ENCODE measurements around the gene CRYBA4.

Gene CRYBA4

DNA sequence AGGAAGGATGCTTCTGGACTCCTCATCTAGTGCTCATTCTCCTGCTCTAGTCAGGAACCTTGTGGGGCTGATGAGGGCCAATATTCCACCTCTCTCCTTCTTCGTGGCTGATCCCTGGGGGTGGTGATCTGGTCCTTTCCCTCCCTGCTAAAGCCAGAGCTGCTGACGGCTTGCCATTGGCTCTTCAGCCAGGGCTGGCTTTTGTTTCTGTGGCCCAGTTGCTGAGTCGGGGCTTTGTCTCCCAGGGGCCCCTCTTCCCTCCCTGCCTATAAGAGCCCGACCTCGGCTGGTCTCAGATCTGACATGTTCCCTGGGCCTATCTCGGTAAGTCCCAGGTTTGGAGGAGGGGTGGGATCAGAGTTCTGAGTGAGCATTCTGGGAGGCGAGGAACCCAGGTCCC, at the start of gene CRYBA4:
Gene CRYBA4 (plus strand): TSS at position 301 of the 400 bp plus-strand sequence. CDS start 634 bp downstream, outside the sequence.
- Histone ChIP-seq H4K20me1 (ENCODE audit: insufficient read depth, low read length) (no peaks in the 10 kb centered on the region), H2AFZ (ENCODE audit: low read depth, low read length) (no peak within 1 kb of the TSS), H3K36me3 (ENCODE audit: insufficient read depth, low read length) (no peaks in the 10 kb centered on the region), H3K9me3 (ENCODE audit: insufficient read depth, low read length, severe bottlenecking) (no peaks in the 10 kb centered on the region), H3K4me1 (ENCODE audit: insufficient read depth, low read length) (no peaks in the 10 kb centered on the region), H3K27ac (ENCODE audit: low read length) (no peak within 1 kb of the TSS), H3K4me2 (ENCODE audit: insufficient read depth, low read length) (no peak within 1 kb of the TSS), H3K27me3 (ENCODE audit: insufficient read depth, low read length, poor library complexity) (no peaks in the 10 kb centered on the region), H3K4me3 (ENCODE audit: low read depth in 1 of 2, low read length in 2 of 2) (no peak within 1 kb of the TSS), H3K79me2 (ENCODE audit: insufficient read depth, low read length) (no peaks in the 10 kb centered on the region), H3K9ac (ENCODE audit: low read depth, low read length) (no peak within 1 kb of the TSS)
- no peak for ATAC-seq (ENCODE audit: insufficient read depth, low read depth)
- DNase-seq = no peak
- no peak for TF ChIP-seq EZH2 (IDR thresholded peaks at IDR 0.05; ENCODE audit: borderline replicate concordance, low read depth, low read length, severe bottlenecking)

DNA sequence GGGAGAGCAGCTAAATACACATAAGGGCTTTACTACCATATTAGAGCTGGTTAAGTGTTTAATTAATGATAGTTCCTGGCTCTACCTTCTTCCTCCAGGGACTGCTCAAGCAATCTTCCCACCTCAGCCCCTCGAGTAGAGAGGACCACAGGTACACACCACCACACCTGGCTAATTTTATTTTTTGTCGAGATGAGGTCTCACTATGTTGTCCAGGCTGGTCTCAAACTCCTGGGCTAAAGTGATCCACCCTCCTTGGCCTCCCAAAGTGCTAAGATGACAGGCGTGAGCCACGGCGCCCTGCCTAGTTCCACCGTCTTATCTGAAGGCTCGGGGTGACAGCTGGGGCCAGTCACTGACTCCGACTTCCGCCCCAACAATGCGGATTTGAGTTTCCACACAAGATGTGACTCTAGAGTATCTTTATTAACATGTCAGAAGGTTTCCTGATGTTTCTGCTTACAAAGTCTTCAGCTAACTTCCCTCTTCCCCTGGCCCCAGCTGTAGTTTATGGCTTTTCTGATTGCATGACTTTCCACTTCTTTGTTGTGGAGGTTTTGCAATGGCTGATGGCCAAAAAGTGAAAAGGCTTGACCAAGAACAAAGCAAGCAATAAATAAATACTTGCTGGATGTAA, 48.6 kb upstream of the CRYBA4 start:
- Histone ChIP-seq H3K27me3 (ENCODE audit: insufficient read depth, low read length, poor library complexity) (no peaks in the 10 kb centered on the region), H3K4me3 (ENCODE audit: low read depth in 1 of 2, low read length in 2 of 2) (no peak overlapping the region), H3K4me2 (ENCODE audit: insufficient read depth, low read length) (no peak overlapping the region), H3K36me3 (ENCODE audit: insufficient read depth, low read length) (no peaks in the 10 kb centered on the region), H3K4me1 (ENCODE audit: insufficient read depth, low read length) (no peaks in the 10 kb centered on the region), H3K79me2 (ENCODE audit: insufficient read depth, low read length) (no peaks in the 10 kb centered on the region; the same call in 1 of the 2 replicates), H3K9me3 (ENCODE audit: insufficient read depth, low read length, severe bottlenecking) (no peaks in the 10 kb centered on the region), H3K9ac (ENCODE audit: low read depth, low read length) (no peak overlapping the region), H2AFZ (ENCODE audit: low read depth, low read length) (no peak overlapping the region), H3K27ac (ENCODE audit: low read length) (no peak overlapping the region), H4K20me1 (ENCODE audit: insufficient read depth, low read length) (peaks cover 4% of the 10 kb centered on the region; the same call in 1 of the 2 replicates)
- DNase-seq (no peak), ATAC-seq (ENCODE audit: insufficient read depth, low read depth) (no peak)
- TF ChIP-seq, protein P1, sequence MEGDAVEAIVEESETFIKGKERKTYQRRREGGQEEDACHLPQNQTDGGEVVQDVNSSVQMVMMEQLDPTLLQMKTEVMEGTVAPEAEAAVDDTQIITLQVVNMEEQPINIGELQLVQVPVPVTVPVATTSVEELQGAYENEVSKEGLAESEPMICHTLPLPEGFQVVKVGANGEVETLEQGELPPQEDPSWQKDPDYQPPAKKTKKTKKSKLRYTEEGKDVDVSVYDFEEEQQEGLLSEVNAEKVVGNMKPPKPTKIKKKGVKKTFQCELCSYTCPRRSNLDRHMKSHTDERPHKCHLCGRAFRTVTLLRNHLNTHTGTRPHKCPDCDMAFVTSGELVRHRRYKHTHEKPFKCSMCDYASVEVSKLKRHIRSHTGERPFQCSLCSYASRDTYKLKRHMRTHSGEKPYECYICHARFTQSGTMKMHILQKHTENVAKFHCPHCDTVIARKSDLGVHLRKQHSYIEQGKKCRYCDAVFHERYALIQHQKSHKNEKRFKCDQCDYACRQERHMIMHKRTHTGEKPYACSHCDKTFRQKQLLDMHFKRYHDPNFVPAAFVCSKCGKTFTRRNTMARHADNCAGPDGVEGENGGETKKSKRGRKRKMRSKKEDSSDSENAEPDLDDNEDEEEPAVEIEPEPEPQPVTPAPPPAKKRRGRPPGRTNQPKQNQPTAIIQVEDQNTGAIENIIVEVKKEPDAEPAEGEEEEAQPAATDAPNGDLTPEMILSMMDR (IDR thresholded peaks at IDR 0.05; ENCODE audit: borderline replicate concordance, extremely low read depth, low read length, poor library complexity, severe bottlenecking) = no peak
- TF ChIP-seq EZH2 (IDR thresholded peaks at IDR 0.05; ENCODE audit: borderline replicate concordance, low read depth, low read length, severe bottlenecking) = no peak

DNA sequence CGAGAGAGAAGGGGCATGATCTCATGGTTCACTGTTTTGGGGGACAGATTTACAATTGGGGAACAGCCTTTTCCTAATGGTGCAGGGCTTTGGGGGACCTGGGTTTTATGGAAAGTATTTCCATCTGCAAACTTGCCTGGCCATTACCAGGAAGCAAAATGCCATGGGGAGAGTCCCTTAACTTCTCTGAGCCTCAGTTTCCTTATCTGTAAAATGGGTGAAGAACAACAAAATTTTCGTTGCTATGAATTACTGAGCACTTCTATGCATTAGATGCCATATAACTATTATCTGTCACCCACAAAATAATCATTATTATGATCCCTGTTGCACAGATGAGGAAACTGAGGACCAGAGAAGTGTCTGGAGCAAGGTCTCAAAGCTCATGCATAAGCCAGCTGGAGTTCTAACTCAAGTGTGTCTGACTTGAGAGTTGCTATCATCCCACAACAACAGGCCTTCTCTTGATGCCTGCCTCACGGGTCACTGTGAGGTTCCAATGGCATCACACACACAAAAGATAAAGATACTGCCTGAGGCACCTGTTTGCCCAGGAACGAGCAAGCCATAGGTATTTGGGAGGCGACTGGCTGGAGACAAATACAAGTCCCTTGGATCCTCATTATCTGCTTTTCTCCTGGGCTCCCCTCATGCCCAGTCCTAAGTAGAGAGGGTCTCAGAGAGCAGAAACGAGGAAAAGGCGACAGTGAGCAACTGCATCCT, 47.6 kb upstream of the CRYBA4 start:
- DNase-seq (no peak), ATAC-seq (ENCODE audit: insufficient read depth, low read depth) (no peak)
- H3K79me2 ChIP-seq (ENCODE audit: insufficient read depth, low read length) = peaks cover 4% of the 10 kb centered on the region
- no peak overlapping the region for H3K27ac ChIP-seq (ENCODE audit: low read length)
- H3K4me1 ChIP-seq (ENCODE audit: insufficient read depth, low read length) = peaks cover 10% of the 10 kb centered on the region
- no peaks in the 10 kb centered on the region for H3K27me3 ChIP-seq (ENCODE audit: insufficient read depth, low read length, poor library complexity)
- no peak for TF ChIP-seq EZH2 (IDR thresholded peaks at IDR 0.05; ENCODE audit: borderline replicate concordance, low read depth, low read length, severe bottlenecking)
- TF ChIP-seq, protein P1 (IDR thresholded peaks at IDR 0.05; ENCODE audit: borderline replicate concordance, extremely low read depth, low read length, poor library complexity, severe bottlenecking) = no peak
- H4K20me1 ChIP-seq (ENCODE audit: insufficient read depth, low read length) = peaks cover 8% of the 10 kb centered on the region; the same call in 1 of the 2 replicates
- H3K4me3 ChIP-seq (ENCODE audit: low read depth in 1 of 2, low read length in 2 of 2) = no peak overlapping the region
- no peak overlapping the region for H3K9ac ChIP-seq (ENCODE audit: low read depth, low read length)
- H3K4me2 ChIP-seq (ENCODE audit: insufficient read depth, low read length) = no peak overlapping the region
- H3K36me3 ChIP-seq (ENCODE audit: insufficient read depth, low read length) = no peaks in the 10 kb centered on the region
- H2AFZ ChIP-seq (ENCODE audit: low read depth, low read length) = no peak overlapping the region
- H3K9me3 ChIP-seq (ENCODE audit: insufficient read depth, low read length, severe bottlenecking) = no peaks in the 10 kb centered on the region

DNA sequence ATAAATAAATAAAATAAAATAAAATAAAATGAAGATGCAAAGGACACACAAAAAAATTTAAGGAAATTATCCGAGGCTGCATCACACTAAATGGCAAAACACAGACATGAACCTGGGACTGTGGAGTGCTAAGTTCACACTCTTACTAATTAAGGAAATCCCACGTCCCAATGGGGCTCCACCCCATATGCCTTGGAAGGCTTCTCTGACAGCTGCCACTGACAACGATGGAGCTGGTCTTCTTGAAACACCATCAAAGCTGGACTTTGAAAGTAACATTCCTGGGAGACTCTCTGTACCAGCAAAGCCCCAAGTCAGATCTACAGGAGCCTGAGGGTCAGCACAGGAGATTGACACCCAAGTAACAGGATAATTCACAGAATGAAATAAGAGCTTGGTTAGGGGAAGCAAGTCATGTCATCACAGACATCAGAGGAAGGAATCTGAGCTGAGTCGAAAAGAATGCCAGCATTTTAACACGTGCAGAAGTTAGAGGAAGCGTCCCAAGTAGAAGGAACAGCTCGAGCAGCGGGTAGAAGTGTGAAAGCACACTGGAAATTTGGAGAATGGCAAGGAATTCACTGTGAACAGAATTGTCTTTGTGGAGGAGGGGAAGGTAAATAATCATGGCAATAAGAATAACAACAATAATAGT, 45.6 kb upstream of the CRYBA4 start:
- Histone ChIP-seq H3K9me3 (ENCODE audit: insufficient read depth, low read length, severe bottlenecking) (no peaks in the 10 kb centered on the region), H3K4me3 (ENCODE audit: low read depth in 1 of 2, low read length in 2 of 2) (no peak overlapping the region), H3K4me1 (ENCODE audit: insufficient read depth, low read length) (peaks cover 28% of the 10 kb centered on the region), H2AFZ (ENCODE audit: low read depth, low read length) (no peak overlapping the region), H3K79me2 (ENCODE audit: insufficient read depth, low read length) (peaks cover 4% of the 10 kb centered on the region), H3K27ac (ENCODE audit: low read length) (no peak overlapping the region), H4K20me1 (ENCODE audit: insufficient read depth, low read length) (peaks cover 8% of the 10 kb centered on the region; the same call in 1 of the 2 replicates), H3K9ac (ENCODE audit: low read depth, low read length) (no peak overlapping the region), H3K4me2 (ENCODE audit: insufficient read depth, low read length) (no peak overlapping the region), H3K36me3 (ENCODE audit: insufficient read depth, low read length) (no peaks in the 10 kb centered on the region), H3K27me3 (ENCODE audit: insufficient read depth, low read length, poor library complexity) (no peaks in the 10 kb centered on the region)
- no peak for ATAC-seq (ENCODE audit: insufficient read depth, low read depth)
- no peak for TF ChIP-seq EZH2 (IDR thresholded peaks at IDR 0.05; ENCODE audit: borderline replicate concordance, low read depth, low read length, severe bottlenecking)
- TF ChIP-seq, protein P1 (IDR thresholded peaks at IDR 0.05; ENCODE audit: borderline replicate concordance, extremely low read depth, low read length, poor library complexity, severe bottlenecking) = no peak
- DNase-seq = no peak

All from DND-41 (cell line).